ENCODE measurements around the gene TTC1.
A peak's percentile ranks its signal among the peaks of the same experiment; 100 is the strongest.

GRCh38 chr5:160071516-160071915 lies 62.6 kb downstream of the TTC1 start:
- TF ChIP-seq CTCF (IDR thresholded peaks at IDR 0.05 in 8 of 11, conservative IDR thresholded peaks at IDR 0.05 in 3 of 11) (no peak), POLR2AphosphoS5 (IDR thresholded peaks at IDR 0.05) (peak in 2 of 3 donors; percentile 60 to 70), POLR2A (IDR thresholded peaks at IDR 0.05) (no peak)
